Stimulated activated CD4-positive, alpha-beta T cell treated with anti-CD3 and anti-CD28 coated beads, Interleukin-4, amount 100 ng/mL, for 4 hours (primary cell): Measurements from ENCODE around the gene KDM2A.
"Not testable (repeated sequence)": the region's sequence is repeated elsewhere in the genome, so short reads cannot be mapped to it uniquely, and the experiment has no call there.

Experiments
- DNase-seq, 2 experiments: peaks; one replicate each; pipeline ENCODE4 v3.0.0-alpha.2; 2020

Gene KDM2A

GRCh38 chr11:67118181-67118766 is 789 bp upstream of the KDM2A start:
- peak; percentile 42 to 50 for DNase-seq

- DNase-seq, result peak; percentile 12 to 16
Observed at GRCh38 chr11:67119585-67120391, 725 bp downstream of the KDM2A start.

- no peak for DNase-seq
Observed at GRCh38 chr11:67120456-67120855, 1.4 kb downstream of the KDM2A start.

- DNase-seq, result no peak
Observed at GRCh38 chr11:67120881-67121710, 2.0 kb downstream of the KDM2A start.

GRCh38 chr11:67123801-67124200 is 4.7 kb downstream of the KDM2A start:
- not testable (repeated sequence) for DNase-seq

GRCh38 chr11:67126243-67126642 is 7.2 kb downstream of the KDM2A start:
- not testable (repeated sequence) for DNase-seq

- no peak for DNase-seq
Observed at GRCh38 chr11:67126986-67127385, 7.9 kb downstream of the KDM2A start.

- DNase-seq, result not testable (repeated sequence)
Observed at GRCh38 chr11:67130861-67131260, 11.8 kb downstream of the KDM2A start.

- no peak for DNase-seq
Observed at GRCh38 chr11:67136156-67136555, 17.1 kb downstream of the KDM2A start.

GRCh38 chr11:67138922-67139321 is 19.9 kb downstream of the KDM2A start:
- DNase-seq, result no peak

GRCh38 chr11:67146516-67147226 is 27.6 kb downstream of the KDM2A start:
- DNase-seq, result no peak

- DNase-seq, result no peak
Observed at GRCh38 chr11:67153971-67154370, 34.9 kb downstream of the KDM2A start.

GRCh38 chr11:67154726-67155125 is 35.7 kb downstream of the KDM2A start:
- DNase-seq, result no peak

- DNase-seq, result no peak
Observed at GRCh38 chr11:67157691-67158090, 38.6 kb downstream of the KDM2A start.

GRCh38 chr11:67158221-67158620 is 39.2 kb downstream of the KDM2A start:
- DNase-seq, result no peak

GRCh38 chr11:67160045-67160444 is 41.0 kb downstream of the KDM2A start:
- DNase-seq, result no peak

GRCh38 chr11:67160872-67161783 is 42.1 kb downstream of the KDM2A start:
- no peak for DNase-seq

- no peak for DNase-seq
Observed at GRCh38 chr11:67163006-67163405, 43.9 kb downstream of the KDM2A start.

- no peak for DNase-seq
Observed at GRCh38 chr11:67165623-67166022, 46.6 kb downstream of the KDM2A start.

GRCh38 chr11:67167091-67167490 is 48.0 kb downstream of the KDM2A start:
- DNase-seq, result no peak

GRCh38 chr11:67167719-67168118 is 48.7 kb downstream of the KDM2A start:
- no peak for DNase-seq

- not testable (repeated sequence) for DNase-seq
Observed at GRCh38 chr11:67168911-67169310, 49.8 kb downstream of the KDM2A start.
